ENCODE results near the gene PON2. TPM values are rescaled to one million over a fixed set of nuclear protein-coding genes. Genes with fewer than 3 reads are reported as not detected.

Gene PON2
- total RNA-seq (2022; extraction: Qiagen RNA extraction), result 308 to 341 TPM (median 324 TPM) in 5 replicates

DNA sequence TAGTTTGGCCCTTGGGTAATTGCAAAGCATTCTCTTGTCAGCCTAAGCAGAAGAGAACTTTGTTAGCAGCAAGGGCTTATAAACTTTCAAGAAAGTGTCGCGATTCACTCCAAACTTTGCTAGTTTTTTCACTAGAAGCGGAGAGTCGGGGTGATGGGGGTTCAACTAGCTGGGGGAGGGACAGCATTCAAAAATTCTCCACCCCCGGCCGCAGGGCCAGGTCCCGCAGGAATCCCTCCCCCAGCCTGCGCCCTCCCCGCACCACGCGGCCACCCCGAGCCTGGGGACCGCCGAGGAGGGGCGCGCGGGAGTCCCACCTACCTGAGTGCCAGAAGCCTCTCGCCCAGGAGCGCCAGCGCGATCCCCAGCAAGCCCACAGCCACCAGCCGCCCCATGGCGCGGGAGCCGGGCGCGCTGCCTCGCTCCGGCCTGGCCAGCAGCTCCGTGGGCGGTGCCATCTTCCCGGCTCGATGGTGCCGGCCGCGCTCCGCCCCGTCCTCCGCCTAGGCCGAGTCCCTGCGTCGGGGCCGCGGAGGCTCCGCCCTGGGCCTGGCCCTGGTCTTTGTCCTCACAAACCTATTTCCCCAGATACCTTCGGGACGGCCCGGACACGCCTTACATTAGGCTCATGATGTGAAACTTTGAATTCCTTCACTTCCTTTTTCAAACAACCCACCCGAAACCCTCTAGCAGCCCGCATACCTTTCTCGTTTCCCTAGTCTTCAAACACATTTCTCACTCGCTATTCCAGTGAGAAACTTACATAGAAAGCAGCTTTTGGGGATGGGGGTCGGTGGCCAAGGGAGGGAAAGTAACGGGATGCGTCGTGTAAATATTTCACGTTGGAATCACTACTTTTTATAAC lies at the start of gene PON2:
TSS of gene PON2 (minus strand) at position 472 of the 865 bp plus-strand sequence. CDS start at position 395, 77 bp downstream.

DNA sequence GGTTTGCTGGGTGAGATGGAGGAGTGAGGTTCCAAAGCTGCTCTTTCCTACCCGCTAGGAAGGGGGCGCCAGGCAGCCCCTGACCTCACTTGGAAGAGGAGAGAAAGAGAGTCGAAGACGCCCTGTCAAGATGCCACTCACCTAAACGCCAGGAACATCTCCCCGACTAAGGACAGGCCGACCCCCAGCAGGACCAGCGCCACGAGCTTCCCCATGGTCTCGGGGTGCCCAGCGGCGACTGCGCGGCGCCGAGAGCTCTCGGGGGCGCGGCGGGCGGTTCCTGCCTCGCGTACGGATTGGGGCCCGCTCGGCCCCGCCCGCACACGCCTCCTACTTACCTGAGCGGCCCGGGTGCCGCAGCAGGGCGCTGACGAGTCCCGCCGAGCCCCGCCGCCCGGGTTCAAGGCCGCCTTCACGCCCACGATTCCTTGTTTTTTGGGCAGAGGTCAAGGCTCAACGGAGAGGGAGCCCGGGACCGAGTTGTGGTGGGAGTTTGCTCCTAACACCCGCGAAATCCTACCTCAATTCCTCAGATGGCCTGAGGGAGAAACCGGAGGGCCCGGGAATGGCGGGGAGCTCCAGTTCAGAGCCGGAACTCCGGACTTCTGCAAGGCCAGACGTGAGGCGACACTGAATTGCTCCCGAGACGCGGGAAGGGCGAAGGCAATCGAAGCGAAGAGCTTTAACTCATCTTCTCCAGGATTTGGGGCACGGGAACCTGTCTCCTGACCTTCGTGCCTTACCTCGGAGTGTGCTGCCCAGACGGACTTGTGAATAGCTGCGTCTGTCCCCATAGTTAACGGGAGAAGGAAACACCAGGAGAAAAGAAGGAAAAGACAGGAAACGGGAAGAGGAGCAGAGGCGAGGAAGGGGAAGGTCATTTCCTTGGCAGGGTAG lies 38.4 kb downstream of the PON2 start, which contains the start of gene PON3:
TSS of gene PON3 (minus strand) at position 240 of the 897 bp plus-strand sequence. CDS start at position 215, 25 bp downstream.

Other genes starting within 250 kb of the PON2 start
- gene PON1, start 110.5 kb downstream of the PON2 start, total RNA-seq (2022; extraction: Qiagen RNA extraction), result 0.29 to 1.2 TPM (median 0.68 TPM) in 5 replicates
- gene PON3, start 38.7 kb downstream of the PON2 start, total RNA-seq (2022; extraction: Qiagen RNA extraction), result 31.2 to 39.6 TPM (median 33.8 TPM) in 5 replicates
- 0.18 to 0.34 TPM (median 0.25 TPM) in 5 replicates for gene ASB4, start 50.9 kb upstream of the PON2 start, total RNA-seq (2022; extraction: Qiagen RNA extraction)
- 9.1 to 13.0 TPM (median 11.5 TPM) in 5 replicates for gene PDK4, start 161.5 kb upstream of the PON2 start, total RNA-seq (2022; extraction: Qiagen RNA extraction)